ENCODE results near the gene DSCAM. TPM values are rescaled to one million over a fixed set of nuclear protein-coding genes. Genes with fewer than 3 reads are reported as not detected.

The DSCAM gene
- total and polyA plus RNA-seq, 2 experiments from 2014 or later, result not detected

DNA sequence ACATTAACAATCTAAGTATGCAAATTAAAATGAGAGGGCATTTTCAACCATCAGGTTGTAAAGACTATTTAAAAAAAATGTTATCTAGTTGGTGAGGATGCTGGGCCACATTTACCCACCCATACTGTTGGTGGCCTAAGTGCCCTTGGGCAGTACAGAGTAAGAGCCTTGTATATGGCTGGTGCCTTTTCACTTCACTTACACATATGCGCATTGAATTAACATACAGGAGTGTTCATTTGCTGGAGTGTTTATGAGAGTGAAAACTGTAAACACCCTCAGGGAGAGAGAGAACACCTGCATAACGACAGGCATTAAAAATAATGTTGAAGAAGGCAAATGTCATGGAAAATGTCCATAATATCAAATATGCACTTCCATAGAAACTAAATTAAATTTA lies 552.6 kb downstream of the DSCAM start:
- 22 to 29% methylated on average over 2 of the region's 2 CpGs for WGBS, 2 experiments (ENCODE audit: low coverage in 1 of 2, low lambda C conversion rate in 2 of 2, missing lambda C conversion rate in 2 of 2)
- Histone ChIP-seq H3K4me1 (ENCODE audit: insufficient read depth) (no peaks in the 10 kb centered on the region), H4K20me1 (ENCODE audit: insufficient read depth) (no peaks in the 10 kb centered on the region), H3K27me3 (replicated peaks; ENCODE audit: insufficient read depth) (no peaks in the 10 kb centered on the region), H3K9me3 (ENCODE audit: low read depth) (no peaks in the 10 kb centered on the region), H3K27ac (no peak overlapping the region), H2AFZ (no peak overlapping the region), H3K9ac (no peak overlapping the region), H3F3A (ENCODE audit: insufficient read depth) (no peaks in the 10 kb centered on the region), H3K36me3 (ENCODE audit: low read depth) (no peaks in the 10 kb centered on the region), H3K4me2 (ENCODE audit: unreplicated experiment) (no peak overlapping the region), H3K9me2 (ENCODE audit: insufficient read depth) (no peaks in the 10 kb centered on the region), H3K4me3 (no peak overlapping the region), H3K79me2 (ENCODE audit: insufficient read depth) (no peaks in the 10 kb centered on the region)
- DNase-seq, result no peak
- TF ChIP-seq EZH2 (IDR thresholded peaks at IDR 0.05; ENCODE audit: insufficient read depth, poor library complexity, severe bottlenecking) (no peak), EZH2phosphoT487 (IDR thresholded peaks at IDR 0.05; ENCODE audit: insufficient read depth, low read depth) (no peak)
- in situ Hi-C loops (cut with MboI), result no loop called here

DNA sequence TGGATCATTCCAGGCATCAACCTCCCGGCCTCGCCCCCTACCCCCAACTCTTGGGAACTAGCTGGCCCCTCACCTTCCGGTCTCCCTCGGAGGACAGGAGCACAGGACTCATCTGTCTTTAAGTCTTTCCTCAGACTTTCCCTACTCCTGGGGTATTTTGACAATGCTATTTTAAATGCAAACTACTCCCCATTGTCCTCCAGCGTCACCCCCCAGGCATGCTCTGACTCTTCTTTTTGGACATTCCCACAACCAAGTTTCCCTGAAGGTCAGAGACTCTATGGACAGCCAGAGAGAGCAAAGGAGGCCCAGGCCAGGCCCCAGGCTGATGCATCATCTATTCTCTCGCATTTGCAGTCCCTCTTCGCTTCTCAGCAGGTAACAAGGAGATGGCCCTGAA lies 555.4 kb downstream of the DSCAM start:
- TF ChIP-seq EZH2 (IDR thresholded peaks at IDR 0.05; ENCODE audit: insufficient read depth, poor library complexity, severe bottlenecking) (no peak), EZH2phosphoT487 (IDR thresholded peaks at IDR 0.05; ENCODE audit: insufficient read depth, low read depth) (no peak)
- Histone ChIP-seq H3K9me3 (ENCODE audit: low read depth) (no peaks in the 10 kb centered on the region), H3K4me1 (ENCODE audit: insufficient read depth) (no peaks in the 10 kb centered on the region), H3K79me2 (ENCODE audit: insufficient read depth) (no peaks in the 10 kb centered on the region), H3K36me3 (ENCODE audit: low read depth) (no peaks in the 10 kb centered on the region), H3K27ac (no peak overlapping the region), H3K9me2 (ENCODE audit: insufficient read depth) (no peaks in the 10 kb centered on the region), H3K27me3 (replicated peaks; ENCODE audit: insufficient read depth) (no peaks in the 10 kb centered on the region), H4K20me1 (ENCODE audit: insufficient read depth) (no peaks in the 10 kb centered on the region), H3F3A (ENCODE audit: insufficient read depth) (no peaks in the 10 kb centered on the region), H3K9ac (no peak overlapping the region), H2AFZ (no peak overlapping the region), H3K4me3 (no peak overlapping the region), H3K4me2 (ENCODE audit: unreplicated experiment) (no peak overlapping the region)
- WGBS, 2 experiments (ENCODE audit: low coverage in 1 of 2, low lambda C conversion rate in 2 of 2, missing lambda C conversion rate in 2 of 2), result 30 to 38% methylated on average over 7 of the region's 7 CpGs
- in situ Hi-C loops (cut with MboI), result no loop called here
- DNase-seq, result no peak

- no peaks in the 10 kb centered on the region for H4K20me1 ChIP-seq (ENCODE audit: insufficient read depth)
- no peak overlapping the region for H3K27ac ChIP-seq
- no peak overlapping the region for H2AFZ ChIP-seq
- TF ChIP-seq EZH2phosphoT487 (IDR thresholded peaks at IDR 0.05; ENCODE audit: insufficient read depth, low read depth) (no peak), EZH2 (IDR thresholded peaks at IDR 0.05; ENCODE audit: insufficient read depth, poor library complexity, severe bottlenecking) (no peak)
- H3K4me2 ChIP-seq (ENCODE audit: unreplicated experiment), result no peak overlapping the region
- no peaks in the 10 kb centered on the region for H3K27me3 ChIP-seq (replicated peaks; ENCODE audit: insufficient read depth)
- WGBS, 2 experiments (ENCODE audit: low coverage in 1 of 2, low lambda C conversion rate in 2 of 2, missing lambda C conversion rate in 2 of 2), result 56 to 65% methylated on average over 4 of the region's 4 CpGs
- H3K4me1 ChIP-seq (ENCODE audit: insufficient read depth), result no peaks in the 10 kb centered on the region
- H3K9me2 ChIP-seq (ENCODE audit: insufficient read depth), result no peaks in the 10 kb centered on the region
- no peak overlapping the region for H3K4me3 ChIP-seq
- no peaks in the 10 kb centered on the region for H3K79me2 ChIP-seq (ENCODE audit: insufficient read depth)
- no peak for DNase-seq
- in situ Hi-C loops (cut with MboI), result no loop called here
- no peaks in the 10 kb centered on the region for H3K36me3 ChIP-seq (ENCODE audit: low read depth)
- peaks cover 4% of the 10 kb centered on the region for H3K9me3 ChIP-seq (ENCODE audit: low read depth)
- H3F3A ChIP-seq (ENCODE audit: insufficient read depth), result no peaks in the 10 kb centered on the region
- H3K9ac ChIP-seq, result no peak overlapping the region
These were observed 562.5 kb downstream of the DSCAM start for GRCh38 chr21:40284409-40284808.

DNA sequence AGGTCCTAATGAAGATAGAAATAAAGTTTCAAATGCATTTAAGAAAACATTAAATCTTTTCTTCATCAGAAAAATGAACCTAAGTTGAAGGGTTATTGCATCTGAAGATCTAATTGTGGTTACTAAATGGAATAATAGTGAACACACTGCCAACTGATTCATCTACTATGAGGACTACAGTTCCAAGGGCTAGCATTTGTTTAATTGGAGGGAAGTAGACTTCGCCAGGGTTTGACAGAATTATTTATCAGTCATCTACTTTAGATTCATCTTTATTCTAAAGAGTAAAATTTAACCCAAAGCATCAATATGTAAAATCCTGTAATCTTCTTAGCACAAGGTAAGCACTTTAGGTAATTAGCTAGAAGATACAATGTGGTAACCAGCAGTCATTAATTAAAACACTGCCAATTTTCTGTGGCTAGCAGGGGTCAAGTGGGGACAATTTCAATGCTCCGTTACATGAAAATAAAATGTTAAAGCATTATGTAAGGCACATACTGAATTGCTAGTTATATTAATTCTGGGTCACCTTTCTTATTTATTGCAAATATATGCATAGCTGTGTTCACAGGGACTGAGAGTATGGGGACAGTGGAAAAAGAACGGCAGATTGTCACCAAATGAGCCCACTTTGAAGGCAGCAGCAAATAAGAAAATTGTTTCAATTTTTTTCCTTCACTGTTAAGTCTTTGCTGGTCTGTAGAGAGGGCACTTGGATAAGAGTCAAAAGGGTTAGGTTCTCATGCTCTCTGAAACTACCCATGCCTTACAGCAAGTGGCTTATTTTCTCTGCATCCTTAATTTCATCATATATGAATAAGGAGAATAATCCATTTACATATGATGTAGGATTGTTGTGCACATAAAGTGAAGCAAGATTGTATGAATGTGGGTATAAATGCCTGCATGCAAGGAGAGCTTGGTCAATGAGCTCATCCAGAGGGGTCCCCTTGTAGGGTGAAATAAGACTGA lies 563.8 kb downstream of the DSCAM start:
- no peaks in the 10 kb centered on the region for H3K36me3 ChIP-seq (ENCODE audit: low read depth)
- H2AFZ ChIP-seq, result no peak overlapping the region
- in situ Hi-C loops (cut with MboI), result no loop called here
- H3K9me2 ChIP-seq (ENCODE audit: insufficient read depth), result no peaks in the 10 kb centered on the region
- no peak overlapping the region for H3K9ac ChIP-seq
- H3K27ac ChIP-seq, result no peak overlapping the region
- no peaks in the 10 kb centered on the region for H3K27me3 ChIP-seq (replicated peaks; ENCODE audit: insufficient read depth)
- H4K20me1 ChIP-seq (ENCODE audit: insufficient read depth), result no peaks in the 10 kb centered on the region
- DNase-seq, result no peak
- WGBS, 2 experiments (ENCODE audit: low coverage in 1 of 2, low lambda C conversion rate in 2 of 2, missing lambda C conversion rate in 2 of 2), result 20 to 21% methylated on average over 3 of the region's 3 CpGs
- no peak overlapping the region for H3K4me3 ChIP-seq
- TF ChIP-seq EZH2phosphoT487 (IDR thresholded peaks at IDR 0.05; ENCODE audit: insufficient read depth, low read depth) (no peak), EZH2 (IDR thresholded peaks at IDR 0.05; ENCODE audit: insufficient read depth, poor library complexity, severe bottlenecking) (no peak)
- peaks cover 4% of the 10 kb centered on the region for H3K9me3 ChIP-seq (ENCODE audit: low read depth)
- no peaks in the 10 kb centered on the region for H3K79me2 ChIP-seq (ENCODE audit: insufficient read depth)
- no peaks in the 10 kb centered on the region for H3F3A ChIP-seq (ENCODE audit: insufficient read depth)
- H3K4me2 ChIP-seq (ENCODE audit: unreplicated experiment), result no peak overlapping the region
- no peaks in the 10 kb centered on the region for H3K4me1 ChIP-seq (ENCODE audit: insufficient read depth)
